ENCODE data around the gene LRPAP1. TPM values are rescaled to one million over a fixed set of nuclear protein-coding genes. Genes with fewer than 3 reads are reported as not detected.
"Not testable (repeated sequence)": the region's sequence is repeated elsewhere in the genome, so short reads cannot be mapped to it uniquely, and the experiment has no call there.

Gene LRPAP1
- total and polyA plus RNA-seq, 2 donors (not counting 1 experiment from before 2014, with no cell fraction given) = 64.6 to 86.8 TPM

- POLR2A ChIA-PET; H3K36me3 ChIP-seq (replicated peaks in 1 of 2; ENCODE audit: control extremely low read depth in 1 of 2, control insufficient read depth in 1 of 2, extremely low read depth in 1 of 2, insufficient read depth in 2 of 2, low read length in 1 of 2); H3K4me2 ChIP-seq (replicated peaks; ENCODE audit: low read depth, low read length, poor library complexity, severe bottlenecking); CTCF ChIA-PET; ATAC-seq (ENCODE audit: low read depth); H3K27ac ChIP-seq (ENCODE audit: low read length in 2 of 2); H3K4me3 ChIP-seq (ENCODE audit: control extremely low read depth in 1 of 5, extremely low read depth in 1 of 5, insufficient read depth in 1 of 5, low read depth in 2 of 5, low read length in 4 of 5); DNase-seq; H3K4me3 Mint-ChIP-seq; H3K9me3 Mint-ChIP-seq (ENCODE audit: insufficient read depth); H3K27ac Mint-ChIP-seq; H3K9ac ChIP-seq (ENCODE audit: low read length); H3K27me3 ChIP-seq (replicated peaks in 1 of 4; ENCODE audit: control extremely low read depth in 1 of 4, control insufficient read depth in 3 of 4, insufficient read depth in 4 of 4, low read length in 3 of 4); H2AFZ ChIP-seq (ENCODE audit: insufficient read depth, low read depth, low read length, poor library complexity, severe bottlenecking); H3K27me3 Mint-ChIP-seq: not testable (repeated sequence)
- WGBS (ENCODE audit: insufficient coverage) = 100% methylated on average over 8 of the region's 10 CpGs
- peaks cover 14% of the 10 kb centered on the region for H4K20me1 ChIP-seq (ENCODE audit: control insufficient read depth, insufficient read depth, low read length, poor library complexity, severe bottlenecking)
- intact Hi-C loops (cut with micrococcal nuclease) = loop anchor here (10.0 kb wide), 1 partner anchor 759 kb away; the partner anchor contains the start of genes LYAR and ZBTB49
- H3K4me1 ChIP-seq (ENCODE audit: control insufficient read depth in 2 of 2, insufficient read depth in 2 of 2, low read length in 2 of 2) = peaks cover 14 to 17% of the 10 kb centered on the region in 2 donors
- peaks cover 22% of the 10 kb centered on the region for H3K4me1 Mint-ChIP-seq
- peaks cover 0 to 21% (median 0%) of the 10 kb centered on the region in 3 donors for H3K9me3 ChIP-seq (ENCODE audit: control extremely low read depth in 1 of 3, control insufficient read depth in 2 of 3, insufficient read depth in 1 of 3, low read length in 2 of 3)
- H3K79me2 ChIP-seq (ENCODE audit: control insufficient read depth, insufficient read depth, low read length) = peaks cover 36% of the 10 kb centered on the region
Observed at GRCh38 chr4:3535812-3536211, 3.6 kb upstream of the LRPAP1 start.

GRCh38 chr4:3533423-3533820 is 1.2 kb upstream of the LRPAP1 start:
- 91% methylated on average over 5 of the region's 7 CpGs for WGBS (ENCODE audit: insufficient coverage)
- POLR2A ChIA-PET = interaction anchor here (0.8 kb wide), 1 partner anchor 179 kb away, joined by 3 read pairs; no protein-coding TSS in a partner anchor
- Histone ChIP-seq H3K4me3 (ENCODE audit: control extremely low read depth in 1 of 5, extremely low read depth in 1 of 5, insufficient read depth in 1 of 5, low read depth in 2 of 5, low read length in 4 of 5) (no peak overlapping the region), H3K79me2 (ENCODE audit: control insufficient read depth, insufficient read depth, low read length) (peaks cover 60% of the 10 kb centered on the region), H3K27me3 (replicated peaks in 1 of 4; ENCODE audit: control extremely low read depth in 1 of 4, control insufficient read depth in 3 of 4, insufficient read depth in 4 of 4, low read length in 3 of 4) (peaks cover 0 to 3% (median 0%) of the 10 kb centered on the region in 4 experiments), H3K9me3 (ENCODE audit: control extremely low read depth in 1 of 3, control insufficient read depth in 2 of 3, insufficient read depth in 1 of 3, low read length in 2 of 3) (peaks cover 0 to 16% (median 0%) of the 10 kb centered on the region in 3 donors), H3K4me1 (ENCODE audit: control insufficient read depth in 2 of 2, insufficient read depth in 2 of 2, low read length in 2 of 2) (peaks cover 29 to 34% of the 10 kb centered on the region in 2 donors), H3K27ac (ENCODE audit: low read length in 2 of 2) (no peak overlapping the region), H3K9ac (ENCODE audit: low read length) (no peak overlapping the region), H3K36me3 (replicated peaks in 1 of 2; ENCODE audit: control extremely low read depth in 1 of 2, control insufficient read depth in 1 of 2, extremely low read depth in 1 of 2, insufficient read depth in 2 of 2, low read length in 1 of 2) (peaks cover 0 to 13% of the 10 kb centered on the region in 2 experiments), H3K4me2 (replicated peaks; ENCODE audit: low read depth, low read length, poor library complexity, severe bottlenecking) (peak overlapping the region; percentile 92), H2AFZ (ENCODE audit: insufficient read depth, low read depth, low read length, poor library complexity, severe bottlenecking) (no peak overlapping the region), H4K20me1 (ENCODE audit: control insufficient read depth, insufficient read depth, low read length, poor library complexity, severe bottlenecking) (peaks cover 36% of the 10 kb centered on the region)
- ATAC-seq (ENCODE audit: low read depth) = no peak
- Mint-ChIP-seq H3K4me3 (peak overlapping the region; percentile 100), H3K9me3 (ENCODE audit: insufficient read depth) (no peaks in the 10 kb centered on the region), H3K27ac (no peak overlapping the region), H3K27me3 (peaks cover 5% of the 10 kb centered on the region), H3K4me1 (peaks cover 36% of the 10 kb centered on the region)
- no peak for DNase-seq
- CTCF ChIA-PET = interaction anchor here (0.6 to 1.2 kb wide), 2 partner anchors 53 to 249 kb away, joined by 3 read pairs; no protein-coding TSS in a partner anchor
- TF ChIP-seq CTCF (IDR thresholded peaks at IDR 0.05) (no peak), EZH2 (IDR thresholded peaks at IDR 0.05; ENCODE audit: borderline replicate concordance, insufficient read depth, low read depth, low read length, poor library complexity, severe bottlenecking) (no peak)
- intact Hi-C loops (cut with micrococcal nuclease) = loop anchor here (2.0 to 10.0 kb wide), 2 partner anchors 241 to 761 kb away; partner anchors contain the start of genes LYAR, RGS12 and ZBTB49
